Right lobe of liver (tissue), 4 donors: Measurements from ENCODE around the gene RDH13.

Experiments
- POLR2A ChIP-seq: fragments of 450-650 bp; IDR thresholded peaks from one replicate; pipeline ENCODE4 v1.6.1; 2017; ENCODE audit warnings: antibody characterized with exemption, mild to moderate bottlenecking
- TF ChIP-seq, protein P1 (sequence below), 4 donors: fragments of 200-600 bp in 3 of 4; fragments of 450-650 bp in 1 of 4; IDR thresholded peaks; one replicate each; pipeline versions ENCODE4 v1.5.1 to v1.8.0; 2016 to 2022; ENCODE audit warnings: antibody characterized with exemption in 4 of 4, mild to moderate bottlenecking in 2 of 4
- donor health status: DM: no; HTN: no; CAD: no.
- donor health status: DM: no; HTN: no; CAD: no.
- donor health status: DM: no; HTN: yes; CAD: no.

DNA sequence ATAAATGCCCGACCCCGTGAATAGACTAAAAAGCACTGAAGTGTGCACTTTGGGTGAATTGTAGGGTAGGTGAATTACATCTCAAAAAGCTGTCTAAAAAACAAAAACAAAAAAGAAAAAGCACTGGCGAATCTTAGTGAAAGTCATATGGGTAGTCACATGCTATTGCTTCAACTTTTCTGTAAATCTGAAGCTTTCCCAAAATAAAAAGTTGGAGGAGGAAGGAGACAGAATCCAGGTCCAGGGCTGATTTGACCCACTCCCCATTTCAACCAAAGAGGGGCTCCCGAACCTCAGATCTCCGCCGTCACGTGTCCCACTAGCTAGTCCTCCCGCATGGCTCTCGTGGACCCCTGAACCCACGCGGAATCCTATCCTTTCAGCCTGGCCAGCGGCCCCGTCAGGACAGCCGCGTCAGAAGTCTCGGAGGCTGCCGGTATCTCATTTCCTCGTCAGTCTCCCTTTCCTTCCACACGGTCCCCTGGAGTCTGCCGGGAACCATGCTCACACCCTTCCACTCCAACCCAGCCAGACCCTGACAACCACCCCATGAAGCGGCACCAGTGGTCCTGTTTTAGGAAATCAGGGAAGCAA is 48.4 kb upstream of the RDH13 start:
- no peak for TF ChIP-seq POLR2A
- TF ChIP-seq, protein P1, sequence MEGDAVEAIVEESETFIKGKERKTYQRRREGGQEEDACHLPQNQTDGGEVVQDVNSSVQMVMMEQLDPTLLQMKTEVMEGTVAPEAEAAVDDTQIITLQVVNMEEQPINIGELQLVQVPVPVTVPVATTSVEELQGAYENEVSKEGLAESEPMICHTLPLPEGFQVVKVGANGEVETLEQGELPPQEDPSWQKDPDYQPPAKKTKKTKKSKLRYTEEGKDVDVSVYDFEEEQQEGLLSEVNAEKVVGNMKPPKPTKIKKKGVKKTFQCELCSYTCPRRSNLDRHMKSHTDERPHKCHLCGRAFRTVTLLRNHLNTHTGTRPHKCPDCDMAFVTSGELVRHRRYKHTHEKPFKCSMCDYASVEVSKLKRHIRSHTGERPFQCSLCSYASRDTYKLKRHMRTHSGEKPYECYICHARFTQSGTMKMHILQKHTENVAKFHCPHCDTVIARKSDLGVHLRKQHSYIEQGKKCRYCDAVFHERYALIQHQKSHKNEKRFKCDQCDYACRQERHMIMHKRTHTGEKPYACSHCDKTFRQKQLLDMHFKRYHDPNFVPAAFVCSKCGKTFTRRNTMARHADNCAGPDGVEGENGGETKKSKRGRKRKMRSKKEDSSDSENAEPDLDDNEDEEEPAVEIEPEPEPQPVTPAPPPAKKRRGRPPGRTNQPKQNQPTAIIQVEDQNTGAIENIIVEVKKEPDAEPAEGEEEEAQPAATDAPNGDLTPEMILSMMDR (IDR thresholded peaks at IDR 0.05): no peak
